Lower lobe of right lung (tissue), 2 donors: Measurements from ENCODE around the gene SLC6A9. TPM values are rescaled to one million over a fixed set of nuclear protein-coding genes. Genes with fewer than 3 reads are reported as not detected.

Experiments
- ATAC-seq, 2 donors: fragments of 200-7000 bp; cut with Tn5 transposase; one replicate each; pipeline ENCODE4 v1.9.1; 2020 to 2022; ENCODE audit warnings: mild to moderate bottlenecking in 2 of 2, moderate library complexity in 2 of 2
- DNase-seq: peaks from one replicate; pipeline ENCODE4 v3.0.0-alpha.2; 2020
- H3K27ac ChIP-seq: fragments of 200-600 bp; one replicate; pipeline ENCODE4 v1.8.0; 2022
- H3K27me3 ChIP-seq: fragments of 200-600 bp; one replicate; pipeline ENCODE4 v1.8.0; 2022; ENCODE audit warnings: low read depth
- H3K36me3 ChIP-seq: fragments of 200-600 bp; one replicate; pipeline ENCODE4 v1.8.0; 2022; ENCODE audit warnings: mild to moderate bottlenecking
- H3K4me1 ChIP-seq: fragments of 200-600 bp; one replicate; pipeline ENCODE4 v1.8.0; 2022
- H3K4me3 ChIP-seq: fragments of 200-600 bp; one replicate; pipeline ENCODE4 v1.8.0; 2022; ENCODE audit warnings: mild to moderate bottlenecking
- H3K9me3 ChIP-seq: fragments of 200-600 bp; one replicate; pipeline ENCODE4 v1.8.0; 2022
- intact Hi-C: fragments of 100-400 bp; cut with DNase I; formaldehyde crosslinking; loops from one replicate; pipeline ENCODE4 v1.11.0; 2022
- total RNA-seq: library from RNA; stranded (reverse); fragmentation: NEBNext Ultra II Directional; extraction: Animal tissue kit (Norgen Biotek cat#: 25700); gene quantifications from one replicate; pipeline ENCODE4 v1.2.1, GENCODE V29; 2021
- TF ChIP-seq, protein P1 (sequence below): fragments of 200-600 bp; IDR thresholded peaks from one replicate; pipeline ENCODE4 v1.8.0; 2022; ENCODE audit warnings: antibody characterized with exemption, mild to moderate bottlenecking
- donor health status: DM: no; HTN: yes; CAD: no; lungs with severe emphysema.

The SLC6A9 gene
- total RNA-seq, 1 donor from 2014 or later = 24.2 TPM

GRCh38 chr1:44059664-44060355 is 28.5 kb upstream of the SLC6A9 start:
- Histone ChIP-seq H3K36me3 (no peaks in the 10 kb centered on the region), H3K27ac (no peak overlapping the region), H3K27me3 (no peaks in the 10 kb centered on the region), H3K4me1 (no peaks in the 10 kb centered on the region), H3K4me3 (no peak overlapping the region), H3K9me3 (no peaks in the 10 kb centered on the region)
- DNase-seq = no peak
- intact Hi-C loops = no loop called here
- ATAC-seq = no peak
- TF ChIP-seq, protein P1, sequence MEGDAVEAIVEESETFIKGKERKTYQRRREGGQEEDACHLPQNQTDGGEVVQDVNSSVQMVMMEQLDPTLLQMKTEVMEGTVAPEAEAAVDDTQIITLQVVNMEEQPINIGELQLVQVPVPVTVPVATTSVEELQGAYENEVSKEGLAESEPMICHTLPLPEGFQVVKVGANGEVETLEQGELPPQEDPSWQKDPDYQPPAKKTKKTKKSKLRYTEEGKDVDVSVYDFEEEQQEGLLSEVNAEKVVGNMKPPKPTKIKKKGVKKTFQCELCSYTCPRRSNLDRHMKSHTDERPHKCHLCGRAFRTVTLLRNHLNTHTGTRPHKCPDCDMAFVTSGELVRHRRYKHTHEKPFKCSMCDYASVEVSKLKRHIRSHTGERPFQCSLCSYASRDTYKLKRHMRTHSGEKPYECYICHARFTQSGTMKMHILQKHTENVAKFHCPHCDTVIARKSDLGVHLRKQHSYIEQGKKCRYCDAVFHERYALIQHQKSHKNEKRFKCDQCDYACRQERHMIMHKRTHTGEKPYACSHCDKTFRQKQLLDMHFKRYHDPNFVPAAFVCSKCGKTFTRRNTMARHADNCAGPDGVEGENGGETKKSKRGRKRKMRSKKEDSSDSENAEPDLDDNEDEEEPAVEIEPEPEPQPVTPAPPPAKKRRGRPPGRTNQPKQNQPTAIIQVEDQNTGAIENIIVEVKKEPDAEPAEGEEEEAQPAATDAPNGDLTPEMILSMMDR = no peak

GRCh38 chr1:44059212-44059611 is 27.9 kb upstream of the SLC6A9 start:
- intact Hi-C loops = no loop called here
- no peaks in the 10 kb centered on the region for H3K27me3 ChIP-seq

DNA sequence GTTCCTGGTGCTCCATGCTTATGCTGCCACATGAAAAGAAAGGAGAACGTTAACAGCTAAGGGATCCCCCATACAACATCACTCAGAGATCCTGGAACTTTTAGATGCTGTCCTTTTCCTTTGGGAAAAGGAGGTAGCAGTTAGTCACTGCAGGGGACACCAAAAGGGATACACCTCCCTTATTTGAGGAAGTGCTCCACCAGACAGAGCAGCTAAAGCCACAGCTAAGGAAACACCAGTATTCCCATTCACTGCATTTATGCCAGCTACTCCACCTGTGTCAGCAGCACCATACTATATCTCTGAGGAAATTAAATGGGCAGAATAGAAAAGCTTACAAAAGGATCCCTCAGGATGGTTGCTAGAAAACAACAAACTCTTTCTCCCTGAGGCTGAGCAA is 26.0 kb upstream of the SLC6A9 start:
- intact Hi-C loops = no loop called here
- DNase-seq (no peak), ATAC-seq (no peak)
- no peaks in the 10 kb centered on the region for H3K36me3 ChIP-seq
- no peaks in the 10 kb centered on the region for H3K4me1 ChIP-seq
- no peaks in the 10 kb centered on the region for H3K27me3 ChIP-seq
- TF ChIP-seq, protein P1 = no peak
- H3K4me3 ChIP-seq = no peak overlapping the region
- no peaks in the 10 kb centered on the region for H3K9me3 ChIP-seq
- no peak overlapping the region for H3K27ac ChIP-seq

More at GRCh38 chr1:44059212-44059611, 27.9 kb upstream of the SLC6A9 start:
- Histone ChIP-seq H3K9me3 (no peaks in the 10 kb centered on the region), H3K4me3 (no peak overlapping the region), H3K4me1 (no peaks in the 10 kb centered on the region), H3K27ac (no peak overlapping the region), H3K36me3 (no peaks in the 10 kb centered on the region)
- DNase-seq (no peak), ATAC-seq (no peak)
- TF ChIP-seq, protein P1 = no peak

DNA sequence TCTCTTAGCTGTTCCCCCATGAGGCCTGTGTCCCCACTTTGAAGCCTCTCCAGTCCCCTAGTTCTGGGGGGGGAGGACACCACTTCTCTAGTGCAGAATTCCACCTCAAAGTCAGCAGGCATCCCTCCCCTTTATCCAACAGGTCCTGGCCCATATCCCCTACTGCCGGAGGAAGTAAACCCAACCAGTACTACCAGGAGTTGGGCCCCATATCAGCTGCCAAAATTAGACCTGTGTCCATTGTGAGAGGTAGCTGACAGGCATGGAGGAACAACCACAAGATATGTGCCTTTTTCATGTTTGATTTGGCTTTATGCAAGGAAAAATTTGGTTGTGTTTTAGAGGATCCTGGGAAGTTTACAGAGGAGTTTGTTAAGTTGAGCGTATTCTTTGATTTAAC is 22.1 kb upstream of the SLC6A9 start:
- TF ChIP-seq, protein P1 = no peak
- H3K27me3 ChIP-seq = no peaks in the 10 kb centered on the region
- ATAC-seq = no peak
- intact Hi-C loops = no loop called here
- H3K4me1 ChIP-seq = peaks cover 1% of the 10 kb centered on the region
- no peak overlapping the region for H3K4me3 ChIP-seq
- no peaks in the 10 kb centered on the region for H3K36me3 ChIP-seq
- no peak overlapping the region for H3K27ac ChIP-seq
- H3K9me3 ChIP-seq = no peaks in the 10 kb centered on the region
- no peak for DNase-seq

DNA sequence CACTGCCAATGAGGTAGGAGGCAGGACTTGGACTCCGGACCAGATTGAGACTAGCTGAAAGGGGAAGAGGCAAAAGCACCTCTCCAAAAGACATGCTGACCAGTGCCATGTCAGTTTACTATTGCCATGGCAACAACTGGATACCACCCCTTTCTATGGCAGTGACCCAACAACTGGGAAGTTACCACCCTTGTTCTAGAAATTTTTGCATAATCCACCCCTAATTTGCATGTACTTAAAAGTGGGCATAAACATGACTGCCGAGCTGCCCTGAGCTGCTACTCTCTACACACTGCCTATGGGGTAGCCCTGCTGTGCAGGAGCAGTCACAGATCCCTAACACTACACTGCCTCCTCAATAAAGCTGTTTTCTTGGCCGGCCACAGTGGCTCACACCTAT is 19.0 kb upstream of the SLC6A9 start:
- intact Hi-C loops = no loop called here
- ATAC-seq = no peak
- TF ChIP-seq, protein P1 = no peak

More for the DNA sequence above, 19.0 kb upstream of the SLC6A9 start:
- no peaks in the 10 kb centered on the region for H3K36me3 ChIP-seq
- DNase-seq = no peak
- H3K4me3 ChIP-seq = no peak overlapping the region
- H3K4me1 ChIP-seq = peaks cover 10% of the 10 kb centered on the region
- no peak overlapping the region for H3K27ac ChIP-seq
- no peaks in the 10 kb centered on the region for H3K27me3 ChIP-seq
- H3K9me3 ChIP-seq = no peaks in the 10 kb centered on the region
